NCI-H524 (cell line): ENCODE measurements around the gene JADE2.
A peak's percentile ranks its signal among the peaks of the same experiment; 100 is the strongest.
"Not testable (repeated sequence)": the region's sequence is repeated elsewhere in the genome, so short reads cannot be mapped to it uniquely, and the experiment has no call there.

Experiments
- DNase-seq, 2 experiments: peaks; one replicate each; lab custom pipeline; 2025; lab: John Stamatoyannopoulos, UW

The JADE2 gene

DNA sequence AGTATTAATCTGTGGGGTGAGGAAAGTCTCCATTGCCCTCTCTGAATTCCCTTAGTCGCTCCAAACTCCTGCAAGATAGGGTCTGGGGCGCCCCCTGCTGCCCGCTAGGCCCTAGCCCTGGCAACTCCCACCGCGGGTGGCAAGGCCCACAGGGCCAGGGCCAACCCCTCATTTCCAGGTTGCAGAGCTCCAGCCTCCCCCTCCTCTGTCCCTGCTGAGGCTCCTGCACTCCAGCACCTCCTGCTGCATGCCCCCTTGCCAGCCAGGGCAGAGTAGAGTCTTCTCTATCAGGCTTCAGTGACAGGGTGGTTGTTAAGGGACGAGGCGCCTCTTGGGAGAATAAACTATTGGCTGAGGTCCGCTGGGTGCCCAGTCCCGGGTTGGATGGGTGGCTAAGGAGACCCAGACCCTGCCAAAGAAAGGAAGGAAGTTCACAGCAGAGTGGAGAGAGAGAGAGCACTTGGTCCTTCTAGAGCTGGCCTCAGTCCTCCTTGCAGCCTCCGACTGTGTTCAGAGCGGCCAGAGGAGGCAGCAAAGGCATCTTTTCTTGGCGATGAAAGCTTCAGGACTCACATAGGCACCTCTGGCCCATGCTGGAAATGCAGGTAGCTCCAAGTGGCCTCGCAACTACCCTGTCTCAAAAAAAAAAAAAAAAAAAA is 61.5 kb downstream of the JADE2 start:
- peak; percentile 69 to 76 for DNase-seq

DNA sequence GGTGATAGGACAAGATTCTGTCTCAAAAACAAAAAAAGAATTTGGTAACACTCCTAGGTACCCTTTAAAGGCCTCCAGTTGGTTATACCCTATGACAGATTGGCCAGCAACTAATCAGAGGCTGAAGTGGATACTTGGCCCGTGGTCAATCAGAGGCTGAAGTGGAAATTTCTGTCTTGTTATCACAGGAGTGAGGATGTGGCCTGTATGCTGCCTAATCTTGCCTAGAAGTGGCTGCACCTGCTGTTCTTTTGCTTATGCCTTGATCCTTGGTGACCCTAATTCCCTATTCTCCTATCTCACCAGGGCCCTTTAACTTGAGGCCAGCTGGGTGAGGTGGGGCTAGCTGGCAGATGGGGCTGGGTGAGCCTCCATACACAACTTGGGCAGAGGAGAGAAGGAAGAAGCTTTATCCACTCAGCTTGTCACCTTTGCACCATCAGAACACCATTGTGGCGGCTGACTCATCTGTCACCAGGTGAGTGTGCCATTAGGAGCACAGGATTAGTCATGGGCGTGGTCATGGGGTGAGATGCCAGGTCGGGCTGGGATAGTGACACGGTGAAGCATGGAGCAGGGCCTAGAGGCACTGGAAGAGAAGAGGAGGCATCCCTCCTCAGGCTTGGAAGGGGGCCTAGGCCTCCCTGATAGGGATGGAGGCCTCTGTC is 65.7 kb downstream of the JADE2 start:
- peak; percentile 96 to 99 for DNase-seq

DNA sequence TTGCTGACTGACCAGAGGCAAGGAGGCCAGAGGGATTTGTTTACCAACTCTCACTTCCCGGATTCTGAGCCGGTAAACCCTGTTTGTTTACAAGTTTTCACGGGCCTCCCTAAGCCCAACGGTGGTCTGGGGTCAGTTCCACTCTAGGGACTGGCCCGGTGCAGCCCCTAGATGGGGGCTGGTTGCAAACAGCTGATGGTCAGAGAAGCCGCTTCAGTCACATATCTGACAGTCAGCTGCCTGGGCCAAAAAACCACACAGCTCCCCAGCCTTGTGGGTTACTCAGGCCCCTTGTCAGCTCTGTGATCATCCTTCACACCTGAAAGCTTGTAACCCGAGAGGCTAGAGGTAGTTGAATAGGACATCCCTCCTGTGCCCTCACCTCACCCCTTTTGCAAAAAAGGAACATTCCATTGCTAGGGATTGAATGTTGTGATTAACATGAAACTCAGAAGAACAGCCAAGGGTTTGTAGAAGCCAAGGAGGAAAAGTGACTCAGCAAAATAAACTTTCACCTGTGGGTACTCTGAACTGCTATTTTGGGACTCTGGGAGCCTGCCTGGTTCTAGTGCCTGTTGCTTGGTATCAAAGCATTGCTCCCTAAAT is 66.8 kb downstream of the JADE2 start:
- DNase-seq = peak in 1 of 2 experiments; percentile 12

DNA sequence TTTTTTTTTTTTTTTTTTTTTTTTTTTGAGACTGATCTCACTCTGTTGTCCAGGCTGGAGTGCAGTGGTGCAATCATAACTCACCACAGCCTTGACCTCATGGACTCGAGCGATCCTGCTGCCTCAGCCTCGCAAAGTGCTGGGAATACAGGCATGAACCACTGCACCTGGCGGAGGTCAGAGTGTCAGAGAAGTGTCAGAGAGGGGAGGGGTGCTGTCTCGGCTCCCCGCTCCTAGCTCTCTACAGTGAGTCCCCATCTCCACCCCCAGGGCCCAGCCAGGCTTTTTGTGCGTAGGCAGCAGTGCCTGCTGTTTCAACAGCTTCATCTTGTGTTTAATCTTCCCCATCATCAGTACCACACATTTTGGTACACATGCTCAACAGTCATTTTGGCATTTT is 68.9 kb downstream of the JADE2 start:
- no peak for DNase-seq

DNA sequence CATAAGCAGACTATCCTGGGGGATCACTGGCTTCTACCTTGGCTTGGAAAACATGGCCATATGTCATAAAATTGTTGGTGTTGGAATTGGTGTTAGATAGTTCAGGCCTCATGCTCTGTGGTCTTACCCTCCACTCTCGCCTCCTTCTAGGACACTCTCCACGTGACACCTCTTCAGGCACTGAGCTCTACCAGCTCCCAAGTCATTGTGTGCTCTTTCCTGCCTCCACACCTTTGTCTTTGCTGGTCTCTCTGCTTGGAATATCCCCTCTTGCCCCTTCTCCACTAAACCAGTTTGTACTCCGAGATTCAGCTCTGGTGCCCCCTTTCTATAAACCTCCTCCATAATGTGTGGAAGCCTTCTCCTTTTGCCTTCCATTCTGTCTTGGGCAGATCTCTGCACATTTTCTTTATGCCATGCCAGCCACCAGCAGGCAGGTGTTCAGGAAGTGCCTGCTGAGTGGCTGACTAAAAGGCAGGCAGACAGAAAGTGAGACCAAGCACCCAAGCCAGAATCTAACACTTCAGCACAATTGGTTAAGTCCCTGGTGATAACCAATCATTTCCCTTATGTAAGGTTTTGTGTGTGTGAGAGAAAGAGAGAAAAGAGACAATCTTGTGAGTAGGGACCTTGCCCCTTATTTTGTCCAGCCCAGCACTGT is 69.5 kb downstream of the JADE2 start:
- peak; percentile 77 to 78 for DNase-seq

DNA sequence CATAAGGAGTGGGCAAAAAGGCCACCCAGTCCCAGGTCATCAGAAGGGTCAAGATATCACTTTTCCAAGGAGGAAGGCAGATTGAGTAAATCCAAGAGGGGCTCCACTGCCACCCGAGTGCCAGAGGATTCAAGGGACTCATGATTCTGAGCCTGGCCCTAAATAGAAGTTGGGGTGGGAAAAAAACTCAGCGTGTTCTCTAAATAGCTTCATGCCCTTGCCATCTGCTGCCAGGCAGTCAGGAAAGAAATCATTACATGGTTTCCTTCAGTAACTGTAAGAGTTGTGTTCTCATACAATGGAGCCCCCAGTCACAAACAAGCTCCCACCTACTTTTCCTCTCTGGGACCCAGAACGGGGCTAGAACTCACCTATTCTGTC is 70.0 kb downstream of the JADE2 start:
- peak in 1 of 2 experiments; percentile 50 for DNase-seq

DNA sequence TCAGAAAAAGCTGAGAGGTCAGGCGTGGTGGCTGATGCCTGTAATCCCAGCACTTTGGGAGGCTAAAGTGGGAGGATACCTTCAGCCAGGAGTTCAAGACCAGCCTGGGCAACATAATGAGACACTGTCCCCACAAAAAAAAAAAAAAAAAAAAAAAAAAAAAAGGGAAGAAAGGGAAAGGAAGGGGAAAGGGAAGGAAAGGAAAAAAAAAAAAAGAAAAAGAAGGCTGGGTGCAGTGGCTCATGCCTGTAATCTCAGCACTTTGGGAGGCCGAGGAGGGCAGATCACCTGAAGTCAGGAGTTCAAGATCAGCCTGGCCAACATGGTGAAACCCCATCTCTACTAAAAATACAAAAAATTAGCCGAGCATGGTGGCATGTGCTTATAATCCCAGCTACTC is 74.3 kb downstream of the JADE2 start:
- not testable (repeated sequence) for DNase-seq

DNA sequence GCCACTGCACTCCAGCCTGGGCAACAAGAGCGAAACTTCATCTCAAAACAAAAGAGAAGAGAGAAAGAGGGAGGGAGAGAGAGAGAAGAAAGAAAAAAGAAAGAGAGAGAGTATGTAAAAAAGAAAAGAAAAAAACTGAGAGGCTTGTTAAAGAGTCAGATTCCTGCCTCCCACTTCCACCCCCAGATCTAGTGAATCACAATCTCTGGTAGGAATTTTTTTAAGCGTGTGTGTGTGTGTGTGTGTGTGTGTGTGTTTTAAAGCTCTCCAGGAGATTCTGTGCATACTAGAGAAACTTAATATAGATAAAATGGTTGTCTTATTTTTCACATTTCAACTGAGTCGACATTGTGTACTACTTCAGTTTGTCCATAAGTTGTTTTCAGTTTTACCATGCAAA is 75.1 kb downstream of the JADE2 start:
- no peak for DNase-seq

DNA sequence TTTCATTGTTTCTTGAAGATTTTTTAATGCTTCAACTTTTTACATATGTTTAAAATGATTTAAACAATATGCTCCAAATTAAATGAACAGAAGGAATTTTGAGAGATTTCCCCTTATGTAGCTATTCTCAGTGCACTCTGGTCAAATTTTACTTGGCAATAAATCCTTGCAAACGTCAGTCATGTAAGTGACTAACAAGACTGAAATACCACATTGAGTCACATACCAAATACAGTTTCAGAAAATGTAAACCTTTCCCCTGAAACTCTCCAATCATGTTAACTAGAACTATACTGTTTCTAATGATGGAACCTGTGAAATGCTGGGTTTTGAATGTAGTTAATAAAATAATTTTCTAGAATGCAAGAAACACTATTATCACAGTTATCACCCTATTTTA is 77.6 kb downstream of the JADE2 start:
- DNase-seq = no peak

DNA sequence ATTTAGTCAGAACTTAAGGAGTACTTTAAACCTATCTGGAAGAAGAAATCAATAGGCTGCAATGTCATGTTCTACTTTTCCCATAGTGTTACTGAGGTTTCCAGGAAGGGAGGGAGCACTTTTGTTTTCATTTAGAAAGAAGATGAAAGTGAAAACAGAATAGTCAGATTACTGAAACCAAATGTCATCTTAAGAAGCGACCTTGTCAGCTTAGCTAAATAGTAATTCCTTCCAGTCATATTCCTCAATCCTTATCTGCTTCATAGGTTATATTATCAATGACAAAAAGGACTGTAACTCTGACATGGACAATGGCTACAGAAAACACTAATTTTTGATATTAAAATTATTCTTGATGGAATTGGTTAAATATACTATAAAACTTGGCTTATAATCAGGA is 79.4 kb downstream of the JADE2 start:
- no peak for DNase-seq

DNA sequence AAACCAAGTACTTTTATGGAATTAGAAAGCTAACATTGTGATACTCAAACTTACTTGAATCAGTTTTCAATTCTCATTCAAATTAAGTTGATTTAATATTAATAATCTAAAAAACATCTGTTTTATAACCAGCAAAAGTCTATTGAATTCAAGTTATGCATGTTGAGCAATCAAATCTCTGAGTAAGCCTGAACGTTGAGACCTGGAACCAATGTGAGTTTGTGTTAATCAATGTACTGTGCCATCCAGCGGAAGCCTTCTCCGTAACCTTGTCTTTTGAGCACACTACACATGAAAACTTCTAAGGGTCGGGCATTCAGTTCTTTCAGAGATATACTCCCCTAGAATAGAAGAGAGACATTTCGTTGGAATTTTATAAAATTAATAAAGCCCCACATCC is 81.3 kb downstream of the JADE2 start:
- no peak for DNase-seq

DNA sequence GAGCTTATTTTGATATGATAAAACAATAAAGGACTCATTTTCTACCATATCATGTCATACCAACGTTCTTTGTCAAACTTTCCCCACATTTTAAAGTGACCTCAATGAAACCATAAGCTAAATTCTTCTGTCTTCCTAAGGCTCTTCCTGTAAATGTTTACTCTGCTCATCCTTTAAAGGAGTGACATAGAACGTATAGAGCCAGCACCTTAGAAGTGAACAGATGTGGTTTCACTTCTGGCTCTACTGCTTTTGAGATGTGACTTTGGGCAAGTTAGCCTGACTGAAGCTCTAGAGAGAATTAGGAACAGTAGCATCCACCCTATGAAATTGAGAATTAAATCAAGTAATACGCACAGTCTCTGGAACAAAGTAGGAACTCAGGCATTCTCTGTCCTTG is 83.1 kb downstream of the JADE2 start:
- DNase-seq = no peak

DNA sequence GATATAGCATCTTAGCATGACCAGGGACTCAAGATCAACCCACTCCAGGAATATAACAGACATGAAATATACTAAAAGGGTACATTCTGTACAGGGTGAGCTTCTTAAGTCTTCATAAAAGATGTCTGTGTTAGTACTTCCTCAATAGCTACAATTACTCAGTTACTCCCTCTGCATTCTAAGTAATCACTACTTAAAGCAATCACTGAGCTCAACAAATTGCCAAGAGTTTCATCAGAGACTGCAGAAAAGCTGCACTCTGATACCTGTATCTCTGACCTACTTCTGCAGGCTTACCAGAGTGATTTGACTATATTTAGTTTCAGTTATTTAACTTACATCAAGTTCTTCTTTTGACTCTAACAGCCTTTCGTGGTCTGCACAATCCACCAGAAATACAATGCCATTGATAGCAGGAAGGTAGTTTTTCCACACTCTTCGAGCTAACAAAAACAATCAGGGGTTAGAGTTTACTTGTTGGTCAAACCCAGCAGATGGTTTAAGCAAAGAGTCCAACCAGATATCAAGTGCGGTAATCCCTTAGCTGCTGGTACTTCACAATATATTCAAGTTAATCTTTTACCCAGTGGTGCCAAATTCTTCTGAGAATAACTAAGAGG is 83.9 kb downstream of the JADE2 start:
- DNase-seq = peak; percentile 66 to 88

DNA sequence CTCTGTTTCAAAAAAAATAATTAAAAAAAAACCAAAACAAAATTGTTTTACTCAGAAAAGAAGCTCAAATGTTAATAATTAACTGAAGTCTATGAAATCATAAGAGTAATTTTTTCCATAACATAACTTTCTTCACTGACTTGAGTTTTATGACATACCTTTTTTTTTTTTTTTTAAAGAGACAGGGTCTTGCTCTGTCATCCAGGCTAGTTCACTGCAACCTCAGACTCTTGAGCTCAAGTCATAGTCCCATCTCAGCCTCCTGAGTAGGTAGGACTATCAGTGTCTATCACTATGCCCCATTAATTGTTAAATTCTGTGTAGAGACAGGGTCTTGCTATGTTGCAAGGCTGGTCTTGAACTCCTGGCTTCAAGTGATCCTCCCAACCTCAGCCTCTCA is 85.3 kb downstream of the JADE2 start:
- DNase-seq = no peak

DNA sequence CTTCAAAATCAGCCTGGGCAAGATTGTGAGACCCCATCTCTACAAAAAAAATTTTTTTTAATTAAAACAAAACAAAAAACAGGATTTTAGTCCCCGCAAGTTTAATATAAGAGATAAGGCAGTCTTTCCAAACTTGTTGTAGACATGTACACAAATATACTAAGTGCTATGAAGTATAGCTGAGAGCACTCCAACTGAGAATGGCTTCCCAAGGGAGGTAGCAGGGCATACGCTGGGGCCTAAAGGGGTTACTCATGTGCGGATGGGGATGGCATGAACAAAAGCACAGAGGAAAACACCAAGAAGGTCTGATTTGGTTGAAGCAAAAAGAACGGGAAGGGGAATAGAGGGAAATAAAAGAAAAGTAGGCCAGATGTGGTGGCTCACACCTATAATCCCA is 86.0 kb downstream of the JADE2 start:
- DNase-seq = no peak

DNA sequence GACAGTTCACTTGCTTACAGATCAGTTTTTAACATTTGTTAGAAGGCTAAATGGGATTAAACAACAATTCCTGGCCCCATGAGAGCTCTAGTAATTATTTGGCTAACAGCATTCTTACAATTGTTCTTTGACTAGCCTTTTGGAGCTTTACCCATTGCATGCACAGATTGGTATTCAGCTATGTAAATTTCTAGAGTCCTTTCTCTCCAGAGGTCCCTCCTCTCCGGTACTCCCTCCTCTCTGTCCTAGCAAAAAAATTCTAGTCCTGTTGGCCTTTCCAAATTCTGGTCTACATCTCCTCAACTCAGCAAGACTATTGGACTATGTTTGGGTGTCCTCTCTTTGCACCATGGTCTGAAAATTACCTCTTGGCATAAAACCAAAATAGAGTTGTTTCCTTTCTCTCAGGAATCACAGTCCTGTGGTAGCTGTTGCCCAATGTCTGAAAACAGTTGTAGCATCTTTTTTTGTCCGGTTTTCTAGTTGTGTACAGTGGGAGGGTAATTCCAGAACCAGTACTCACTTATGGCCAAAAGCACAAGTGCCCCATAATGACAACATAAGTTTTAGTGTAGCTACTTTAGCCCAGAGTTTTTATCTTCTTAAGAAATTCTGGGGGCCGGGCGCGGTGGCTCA is 89.1 kb downstream of the JADE2 start:
- DNase-seq = no peak

DNA sequence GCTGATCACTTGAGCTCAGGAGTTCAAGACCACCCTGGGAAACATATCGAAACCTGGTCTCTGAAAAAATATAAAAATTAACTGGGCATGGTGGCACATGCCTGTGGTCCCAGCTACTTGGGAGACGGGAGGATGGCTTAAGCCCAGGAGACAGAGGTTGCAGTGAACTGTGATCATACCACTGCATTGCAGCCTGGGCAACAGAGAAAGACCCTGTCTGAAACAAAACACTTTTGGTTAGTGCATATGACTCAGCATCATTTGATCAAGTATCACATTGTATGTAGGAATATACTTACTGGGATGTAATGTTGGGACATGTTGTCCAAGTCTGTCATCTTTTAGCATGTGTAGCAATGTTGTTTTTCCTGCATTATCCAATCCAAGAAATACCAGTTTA is 95.2 kb downstream of the JADE2 start:
- no peak for DNase-seq

DNA sequence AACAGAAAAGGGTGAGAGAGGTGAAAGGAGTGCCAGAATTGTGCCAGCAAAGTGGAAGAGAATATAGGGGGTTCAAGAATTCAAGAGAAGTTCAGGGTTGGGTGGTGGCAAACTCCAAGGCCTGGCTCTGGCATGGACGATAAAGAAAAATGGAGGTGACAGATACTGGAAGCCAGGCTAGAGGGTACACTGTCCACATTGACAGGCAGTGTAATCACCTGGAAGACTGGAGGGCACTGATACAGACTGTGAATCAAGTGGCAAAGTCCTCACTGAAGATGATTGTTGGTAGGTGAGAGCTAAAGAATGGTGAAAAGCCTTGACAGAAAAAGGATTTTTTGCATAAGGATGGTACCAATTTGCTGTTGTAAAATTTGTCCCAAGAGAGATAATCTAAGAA is 100.1 kb downstream of the JADE2 start:
- DNase-seq = no peak

DNA sequence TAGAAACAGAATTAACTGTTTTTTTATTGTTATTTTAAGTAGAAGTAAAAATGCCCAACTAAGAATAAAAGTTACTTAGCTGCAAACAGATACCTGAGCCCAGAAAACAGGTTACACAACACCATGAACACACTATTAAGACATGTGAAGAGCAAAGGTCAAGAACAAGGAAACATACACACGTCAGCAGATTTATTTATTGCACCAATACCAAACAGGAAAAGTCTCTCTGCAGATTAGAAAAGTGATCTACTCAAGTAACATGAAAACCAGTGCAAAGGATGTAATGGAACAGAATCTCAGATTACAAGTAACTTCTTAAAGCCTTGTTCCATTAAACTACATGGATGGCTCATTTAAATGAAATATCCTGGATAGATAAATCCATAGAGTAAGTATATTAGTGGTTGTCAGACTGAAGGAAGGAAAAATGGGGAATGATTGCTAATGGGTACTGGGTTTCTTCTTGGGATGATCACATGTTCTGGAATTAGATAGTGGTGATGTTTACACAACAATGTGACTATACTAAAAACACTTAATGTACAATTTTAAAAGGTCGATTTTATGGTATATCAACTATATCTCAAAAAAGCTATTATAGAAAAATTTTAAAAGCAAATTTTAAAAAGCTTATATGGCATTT is 101.0 kb downstream of the JADE2 start:
- DNase-seq = no peak
